Measurements from ENCODE around the gene ARHGAP8.
"Not testable (repeated sequence)": the region's sequence is repeated elsewhere in the genome, so short reads cannot be mapped to it uniquely, and the experiment has no call there.

The ARHGAP8 gene

DNA sequence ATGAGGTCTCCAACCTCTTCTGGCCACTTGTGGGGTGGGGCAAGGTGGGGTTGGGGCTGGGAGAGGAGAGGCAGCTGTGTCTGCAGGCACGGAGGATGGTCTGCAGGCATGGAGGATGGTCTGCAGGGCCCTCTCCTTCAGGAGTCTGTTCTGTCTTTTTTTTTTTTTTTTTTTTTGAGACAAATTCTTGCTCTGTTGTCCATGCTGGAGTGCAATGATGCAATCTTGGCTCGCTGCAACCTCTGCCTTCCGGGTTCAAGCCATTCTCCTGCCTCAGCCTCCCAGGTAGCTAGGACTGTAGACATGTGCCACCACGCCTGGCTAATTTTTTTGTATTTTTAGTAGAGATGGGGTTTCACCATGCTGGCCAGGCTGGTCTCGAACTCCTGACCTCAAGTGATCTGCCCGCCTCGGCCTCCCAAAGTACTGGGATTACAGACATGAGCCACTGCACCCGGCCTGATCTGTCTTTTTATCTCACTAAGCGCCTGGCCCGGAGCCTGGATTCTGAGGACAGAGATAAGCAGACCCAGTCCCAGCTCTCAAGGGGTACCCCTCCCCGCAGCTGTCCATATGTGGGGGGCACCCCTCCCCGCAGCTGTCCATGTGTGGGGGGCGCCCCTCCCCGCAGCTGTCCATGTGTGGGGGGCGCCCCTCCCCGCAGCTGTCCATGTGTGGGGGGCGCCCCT is 47.7 kb downstream of the ARHGAP8 start:
- in situ Hi-C loops (cut with MboI; ENCODE audit: low sequenced_read_pairs), result not testable (repeated sequence)

GRCh38 chr22:44801476-44801875 is 49.1 kb downstream of the ARHGAP8 start:
- in situ Hi-C loops (cut with MboI; ENCODE audit: low sequenced_read_pairs), result no loop called here

- in situ Hi-C loops (cut with MboI; ENCODE audit: low sequenced_read_pairs), result no loop called here
These were observed 49.8 kb downstream of the ARHGAP8 start for GRCh38 chr22:44802071-44802700.

DNA sequence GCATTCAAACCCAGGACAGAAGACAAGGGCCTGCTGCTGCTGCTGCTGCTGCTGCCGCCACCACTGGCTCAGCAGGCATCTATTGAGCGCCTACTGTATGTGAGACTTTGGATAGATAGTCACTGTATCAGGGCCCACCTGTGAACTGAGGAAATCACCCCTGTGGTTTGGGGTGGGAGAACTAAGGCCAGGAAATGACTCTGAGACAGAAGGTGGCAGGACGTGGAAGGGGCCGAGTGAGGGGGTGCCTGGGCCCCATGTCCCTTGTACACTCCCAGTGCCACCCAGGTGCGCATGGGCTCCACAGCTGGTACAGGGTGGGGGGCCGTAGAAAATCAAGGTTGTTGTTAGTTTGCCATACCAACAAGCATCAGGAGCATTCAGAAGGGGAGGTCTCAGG is 50.6 kb downstream of the ARHGAP8 start:
- in situ Hi-C loops (cut with MboI; ENCODE audit: low sequenced_read_pairs), result no loop called here

- in situ Hi-C loops (cut with MboI; ENCODE audit: low sequenced_read_pairs), result no loop called here
These were observed 52.0 kb downstream of the ARHGAP8 start for GRCh38 chr22:44804327-44804726.

DNA sequence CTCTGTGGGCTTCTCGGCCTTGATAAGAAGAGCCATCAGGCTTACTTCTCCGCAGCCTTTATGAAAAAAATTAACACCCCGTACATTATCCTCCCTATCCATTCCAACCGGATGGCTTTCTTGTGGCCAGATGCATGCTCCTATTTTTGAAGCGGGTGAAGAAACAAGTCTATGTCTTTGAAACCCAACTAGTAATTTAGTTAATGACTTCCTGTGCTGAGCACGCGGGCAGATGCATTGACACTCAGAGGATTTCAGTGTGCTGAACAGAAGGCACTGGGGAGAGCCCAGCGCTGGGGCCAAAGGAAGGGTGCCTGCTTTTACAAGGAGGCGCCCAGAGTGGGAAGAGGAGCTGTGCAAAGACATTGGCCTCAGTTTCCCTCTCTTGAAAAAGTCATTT is 53.3 kb downstream of the ARHGAP8 start:
- in situ Hi-C loops (cut with MboI; ENCODE audit: low sequenced_read_pairs), result no loop called here

GRCh38 chr22:44807232-44807631 is 54.9 kb downstream of the ARHGAP8 start:
- in situ Hi-C loops (cut with MboI; ENCODE audit: low sequenced_read_pairs), result no loop called here

DNA sequence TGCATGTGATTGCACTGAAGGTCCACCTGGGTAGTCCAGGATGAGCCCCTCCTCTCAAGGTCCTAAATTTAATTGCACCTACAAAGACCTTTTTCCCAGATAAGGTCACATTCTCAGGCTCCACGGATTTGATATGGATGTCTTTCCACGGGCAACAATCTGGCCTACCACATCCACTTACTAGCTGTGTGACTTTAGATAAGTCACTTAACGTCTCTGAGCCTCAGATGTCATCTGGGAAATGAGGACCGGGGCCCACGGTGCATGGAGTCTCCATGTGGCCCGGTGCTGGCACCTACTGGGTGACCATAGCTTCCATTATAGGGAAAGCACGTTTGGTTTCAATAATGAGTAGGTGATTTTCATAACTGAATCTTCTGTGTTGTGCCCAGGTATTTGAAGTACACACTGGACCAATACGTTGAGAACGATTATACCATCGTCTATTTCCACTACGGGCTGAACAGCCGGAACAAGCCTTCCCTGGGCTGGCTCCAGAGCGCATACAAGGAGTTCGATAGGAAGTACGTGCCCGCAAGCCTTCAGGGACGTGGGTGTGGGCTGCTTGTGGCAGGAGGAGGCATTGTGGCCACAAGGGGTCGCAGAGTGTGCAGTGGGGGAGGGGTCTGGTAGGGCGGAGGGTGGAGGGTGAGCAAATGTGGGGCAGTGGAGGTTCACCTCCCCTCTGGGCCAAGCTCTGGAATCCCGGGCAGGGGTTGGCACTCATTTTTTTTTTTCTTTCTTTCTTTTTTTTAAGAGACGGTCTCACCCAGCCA is 55.7 kb downstream of the ARHGAP8 start:
- in situ Hi-C loops (cut with MboI; ENCODE audit: low sequenced_read_pairs), result no loop called here

DNA sequence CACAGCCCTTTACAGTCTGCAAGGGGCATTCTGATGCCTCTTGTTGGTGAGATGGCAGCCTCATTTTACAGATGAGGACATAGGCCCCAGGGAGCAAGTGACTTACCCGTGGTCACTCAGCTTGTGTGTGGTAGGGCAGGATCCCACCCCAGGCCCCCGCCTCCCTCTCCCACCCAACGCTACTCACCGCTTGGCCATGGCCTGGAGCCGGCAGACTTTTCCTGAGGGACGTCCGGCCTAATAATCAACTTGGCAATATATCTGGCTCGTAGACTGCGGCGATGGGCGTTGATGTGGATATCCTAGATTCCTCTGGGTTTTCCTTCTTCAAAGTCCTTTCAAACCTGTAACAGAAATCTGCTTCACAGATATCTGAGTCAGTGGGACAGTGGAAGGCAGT is 57.1 kb downstream of the ARHGAP8 start:
- in situ Hi-C loops (cut with MboI; ENCODE audit: low sequenced_read_pairs), result no loop called here

GRCh38 chr22:44811141-44811540 is 58.8 kb downstream of the ARHGAP8 start:
- in situ Hi-C loops (cut with MboI; ENCODE audit: low sequenced_read_pairs), result no loop called here

DNA sequence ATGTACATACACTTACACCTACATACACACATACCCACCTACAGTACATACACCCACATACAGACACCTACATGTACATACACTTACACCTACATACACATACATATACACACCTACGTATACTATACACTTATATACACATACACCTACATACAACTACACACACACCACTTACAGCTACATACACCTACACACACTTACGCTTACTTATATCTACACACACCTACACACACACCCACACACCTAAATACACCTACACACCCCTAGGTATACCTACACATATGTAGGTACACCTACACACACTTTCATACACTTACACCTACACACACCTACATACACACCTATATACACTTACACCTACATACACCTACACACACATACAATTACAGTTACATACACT is 61.0 kb downstream of the ARHGAP8 start:
- in situ Hi-C loops (cut with MboI; ENCODE audit: low sequenced_read_pairs), result no loop called here

DNA sequence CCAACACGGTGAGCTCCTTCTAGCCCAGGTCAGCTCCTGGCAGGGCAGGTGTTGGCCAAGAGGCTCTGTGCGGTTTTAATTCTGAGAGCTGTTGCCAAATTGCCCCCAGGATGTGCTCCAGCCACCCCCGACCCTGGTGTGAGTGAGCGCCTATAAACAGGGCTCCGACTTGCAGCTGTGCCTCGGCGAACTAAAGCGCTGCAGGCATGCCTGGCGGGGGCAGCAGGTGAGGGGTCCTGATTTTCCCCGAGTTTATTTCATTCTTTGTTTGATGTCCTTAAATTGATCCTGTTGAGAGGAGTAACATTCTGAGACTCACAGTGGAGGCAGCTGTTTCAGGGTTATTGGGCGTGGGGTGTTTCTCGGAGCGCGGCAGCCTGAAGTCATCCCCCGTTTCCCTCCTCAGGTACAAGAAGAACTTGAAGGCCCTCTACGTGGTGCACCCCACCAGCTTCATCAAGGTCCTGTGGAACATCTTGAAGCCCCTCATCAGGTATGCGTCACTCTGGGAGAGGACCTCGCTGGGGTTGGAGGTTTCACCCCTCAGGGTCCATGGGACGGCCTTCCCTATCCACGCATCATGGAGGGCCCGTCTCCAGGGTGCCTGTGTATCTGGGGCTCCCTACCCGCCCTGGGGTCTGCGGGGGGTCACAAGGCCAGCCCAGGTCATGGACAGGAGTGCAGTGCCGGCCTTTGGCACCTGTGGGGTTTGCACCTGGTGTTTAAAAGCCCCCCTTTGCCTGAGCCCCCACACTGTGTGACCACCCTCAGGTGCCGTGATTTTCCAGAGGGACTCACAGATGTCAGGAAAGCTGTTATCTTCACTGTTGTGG is 62.1 kb downstream of the ARHGAP8 start:
- in situ Hi-C loops (cut with MboI; ENCODE audit: low sequenced_read_pairs), result no loop called here

GRCh38 chr22:44815099-44816070 is 63.0 kb downstream of the ARHGAP8 start:
- in situ Hi-C loops (cut with MboI; ENCODE audit: low sequenced_read_pairs), result no loop called here

DNA sequence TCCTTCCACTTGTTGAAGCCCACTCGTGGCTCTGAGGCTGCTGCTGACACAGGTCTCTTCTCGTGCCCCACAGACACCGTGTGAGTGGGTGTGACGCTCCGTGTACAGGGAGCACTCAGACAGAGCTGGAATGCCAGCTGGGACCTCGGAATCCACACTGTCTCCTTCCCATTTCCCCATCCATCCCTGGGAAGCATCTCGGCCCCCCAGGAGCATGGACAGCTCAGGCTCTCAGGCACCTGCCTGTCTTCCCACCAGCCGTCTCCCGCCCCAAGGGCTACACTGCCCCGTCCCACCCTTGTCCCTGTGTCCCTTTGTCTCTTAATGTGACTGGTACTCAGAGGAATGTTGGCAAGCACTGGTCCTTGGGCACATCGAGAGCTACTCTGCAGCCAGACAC is 63.8 kb downstream of the ARHGAP8 start:
- in situ Hi-C loops (cut with MboI; ENCODE audit: low sequenced_read_pairs), result no loop called here

GRCh38 chr22:44818727-44819126 is 66.4 kb downstream of the ARHGAP8 start:
- in situ Hi-C loops (cut with MboI; ENCODE audit: low sequenced_read_pairs), result no loop called here

DNA sequence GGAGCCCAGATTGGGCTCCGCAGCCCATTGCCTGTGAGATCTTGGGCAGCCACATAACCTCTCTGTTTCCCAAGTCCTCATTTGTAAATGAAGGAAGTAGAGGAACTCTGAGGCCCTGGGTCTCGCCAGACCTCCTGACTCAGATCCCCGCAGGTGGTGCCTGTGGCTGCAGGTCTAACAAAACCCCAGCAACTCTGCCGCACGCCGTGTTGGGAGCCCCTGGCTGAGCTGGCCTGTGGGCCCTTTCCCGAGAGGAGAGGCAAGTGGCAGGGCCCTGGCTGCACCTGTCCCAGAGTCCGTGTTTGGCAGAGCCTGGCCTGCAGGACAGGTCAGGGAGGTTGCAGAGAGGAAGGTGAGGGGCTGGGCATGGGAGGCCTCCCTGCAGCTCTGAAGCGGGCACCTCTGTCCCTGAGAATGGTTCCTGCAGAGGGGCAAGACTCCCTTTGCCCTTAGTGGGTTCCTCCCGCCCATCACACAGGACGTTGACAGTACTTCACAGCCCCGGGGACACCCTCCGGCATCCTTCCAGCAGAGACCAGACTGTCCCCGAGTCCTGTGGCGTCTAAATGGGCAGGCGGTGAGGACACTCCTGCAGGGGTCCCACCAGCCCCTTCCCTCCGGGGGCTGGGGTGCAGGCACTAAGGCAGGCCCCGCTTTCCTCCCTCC is 67.7 kb downstream of the ARHGAP8 start:
- in situ Hi-C loops (cut with MboI; ENCODE audit: low sequenced_read_pairs), result no loop called here

DNA sequence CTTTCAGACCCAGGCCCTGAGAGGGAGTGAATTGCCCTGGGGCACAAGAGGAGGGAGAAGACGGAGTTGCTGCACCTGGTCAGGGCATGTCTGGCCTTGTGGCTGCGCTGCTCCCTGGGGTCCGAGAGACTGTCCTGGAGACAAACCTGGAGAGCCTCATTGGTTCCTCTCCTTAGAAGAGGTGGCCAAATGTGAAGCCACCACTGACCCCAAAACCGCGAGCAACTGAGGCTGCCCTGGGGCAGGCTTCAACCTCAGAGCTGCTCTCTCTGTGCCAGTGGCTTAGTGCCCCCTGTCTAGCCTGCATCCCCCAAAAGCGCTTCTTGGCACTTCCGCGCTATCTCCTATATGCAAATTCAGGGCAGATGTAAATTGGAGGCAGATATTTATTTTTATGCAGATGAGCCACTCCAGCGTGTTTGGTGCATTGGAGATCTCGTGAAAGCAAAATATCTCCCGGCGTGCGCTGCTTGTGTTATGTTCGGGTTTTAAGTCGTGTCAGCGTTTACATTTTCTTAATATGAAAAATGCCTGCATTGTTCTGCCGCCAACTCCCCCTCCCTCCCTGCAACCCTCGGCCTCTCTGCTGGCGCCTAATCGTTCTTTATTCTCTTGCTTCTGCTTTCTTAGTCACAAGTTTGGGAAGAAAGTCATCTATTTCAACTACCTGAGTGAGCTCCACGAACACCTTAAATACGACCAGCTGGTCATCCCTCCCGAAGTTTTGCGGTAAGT is 69.5 kb downstream of the ARHGAP8 start:
- in situ Hi-C loops (cut with MboI; ENCODE audit: low sequenced_read_pairs), result no loop called here

GRCh38 chr22:44822534-44822933 is 70.2 kb downstream of the ARHGAP8 start:
- in situ Hi-C loops (cut with MboI; ENCODE audit: low sequenced_read_pairs), result no loop called here

GRCh38 chr22:44823396-44823795 is 71.0 kb downstream of the ARHGAP8 start:
- in situ Hi-C loops (cut with MboI; ENCODE audit: low sequenced_read_pairs), result no loop called here
